Measurements from ENCODE around the gene BRD4. TPM values are rescaled to one million over a fixed set of nuclear protein-coding genes. Genes with fewer than 3 reads are reported as not detected.

BRD4 gene
- total RNA-seq, 1 experiment from 2014 or later: 19.1 TPM

DNA sequence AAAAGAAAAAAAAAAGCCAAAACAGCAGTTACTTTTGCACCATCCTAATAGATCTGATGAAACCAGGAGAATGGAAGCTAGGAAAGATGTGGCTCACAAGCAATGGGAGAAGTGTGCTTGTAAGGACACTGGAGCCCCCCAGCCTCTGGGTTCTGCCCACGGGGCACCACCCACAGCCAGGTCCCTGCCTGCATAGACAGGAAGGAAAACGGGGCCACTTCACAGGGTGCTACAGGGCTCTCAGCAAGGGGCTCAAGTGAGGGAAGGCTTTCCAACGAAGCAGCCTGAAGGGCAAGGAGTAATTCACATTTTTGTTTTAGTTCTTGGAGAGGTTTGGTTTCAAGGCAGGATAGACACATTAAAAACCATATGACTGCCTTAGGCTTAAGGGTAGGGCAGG, 42.7 kb downstream of the BRD4 start:
- DNase-seq (ENCODE audit: low spot score): no peak

- no peak for DNase-seq (ENCODE audit: low spot score)
These were observed 44.0 kb downstream of the BRD4 start for GRCh38 chr19:15288146-15288963.

GRCh38 chr19:15287496-15287895, 44.8 kb downstream of the BRD4 start:
- DNase-seq (ENCODE audit: low spot score): no peak

- no peak for DNase-seq (ENCODE audit: low spot score)
These were observed 45.5 kb downstream of the BRD4 start for GRCh38 chr19:15286688-15287365.

- DNase-seq (ENCODE audit: low spot score): no peak
These were observed 46.3 kb downstream of the BRD4 start for GRCh38 chr19:15285896-15286591.

DNA sequence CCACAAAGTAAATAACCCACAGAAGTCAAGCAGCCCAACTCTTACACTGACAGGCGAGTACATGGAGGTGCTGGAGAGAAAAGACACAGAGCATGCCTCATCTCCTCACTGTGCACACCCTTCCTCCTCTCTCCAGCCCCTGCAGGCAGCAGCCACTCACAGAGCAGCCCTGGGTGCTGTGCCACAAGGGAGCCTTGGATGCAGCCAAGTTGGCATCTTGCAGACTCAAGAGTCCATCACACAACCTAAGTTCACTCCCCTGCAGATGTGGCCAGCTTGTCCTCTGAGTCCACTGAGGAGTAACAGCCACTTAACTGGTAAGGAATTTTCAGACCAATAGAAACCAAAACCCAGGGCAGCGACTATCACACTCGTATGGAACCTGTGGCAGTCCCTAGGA, 47.4 kb downstream of the BRD4 start:
- no peak for DNase-seq (ENCODE audit: low spot score)

GRCh38 chr19:15284091-15284490, 48.2 kb downstream of the BRD4 start:
- no peak for DNase-seq (ENCODE audit: low spot score)

DNA sequence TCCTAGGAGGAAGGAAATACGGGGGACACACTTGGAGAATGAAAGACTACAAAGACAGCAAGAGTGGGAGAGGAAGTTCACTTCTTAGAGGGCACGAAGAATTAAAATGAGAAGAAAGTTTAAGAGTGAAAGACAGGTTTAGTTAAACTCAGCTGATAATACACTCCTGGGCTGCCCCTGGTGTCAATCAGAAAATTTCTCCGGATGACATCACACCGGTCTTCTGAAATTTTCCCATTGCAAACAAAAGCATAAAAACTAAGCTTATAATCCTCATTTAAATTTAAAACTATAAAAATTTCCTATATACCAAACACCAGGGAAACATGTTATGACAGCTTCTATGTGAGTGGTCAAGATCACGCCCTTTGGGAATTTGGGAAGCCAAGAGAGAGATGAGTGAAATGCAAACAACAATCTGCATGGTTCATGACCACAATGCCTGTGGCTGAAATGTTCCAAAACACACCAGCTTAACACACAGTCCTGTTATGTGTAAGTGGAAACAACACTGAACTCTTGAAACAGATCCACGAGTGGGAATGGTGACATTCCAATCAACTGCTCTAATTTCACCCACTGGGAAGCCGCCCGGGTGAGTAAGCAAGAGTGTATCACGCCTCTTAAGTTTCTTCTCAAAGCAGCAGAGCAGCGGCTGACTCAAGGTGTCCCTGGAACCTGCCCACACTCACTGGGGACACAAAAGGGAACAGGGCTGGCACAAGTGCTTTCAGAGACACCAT, 49.0 kb downstream of the BRD4 start:
- DNase-seq (ENCODE audit: low spot score): no peak

DNA sequence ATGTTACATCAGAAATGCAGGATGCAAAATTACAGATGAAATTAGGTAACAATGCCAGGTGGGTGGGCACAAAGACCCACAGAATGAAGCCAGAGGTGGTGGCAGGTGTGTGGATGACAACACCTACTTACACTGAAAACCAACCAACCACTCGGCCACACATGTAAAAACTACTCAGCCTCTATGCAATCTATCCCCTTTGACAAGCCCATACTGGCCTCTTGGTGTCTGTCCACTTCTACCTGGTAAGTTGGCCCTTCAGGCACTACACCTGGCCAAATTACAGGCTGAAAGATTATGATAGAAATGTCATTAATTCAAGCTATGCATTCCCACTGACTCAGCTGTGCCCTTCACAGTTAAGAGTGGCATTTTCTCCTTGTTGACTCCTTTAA, 50.0 kb downstream of the BRD4 start:
- no peak for DNase-seq (ENCODE audit: low spot score)

DNA sequence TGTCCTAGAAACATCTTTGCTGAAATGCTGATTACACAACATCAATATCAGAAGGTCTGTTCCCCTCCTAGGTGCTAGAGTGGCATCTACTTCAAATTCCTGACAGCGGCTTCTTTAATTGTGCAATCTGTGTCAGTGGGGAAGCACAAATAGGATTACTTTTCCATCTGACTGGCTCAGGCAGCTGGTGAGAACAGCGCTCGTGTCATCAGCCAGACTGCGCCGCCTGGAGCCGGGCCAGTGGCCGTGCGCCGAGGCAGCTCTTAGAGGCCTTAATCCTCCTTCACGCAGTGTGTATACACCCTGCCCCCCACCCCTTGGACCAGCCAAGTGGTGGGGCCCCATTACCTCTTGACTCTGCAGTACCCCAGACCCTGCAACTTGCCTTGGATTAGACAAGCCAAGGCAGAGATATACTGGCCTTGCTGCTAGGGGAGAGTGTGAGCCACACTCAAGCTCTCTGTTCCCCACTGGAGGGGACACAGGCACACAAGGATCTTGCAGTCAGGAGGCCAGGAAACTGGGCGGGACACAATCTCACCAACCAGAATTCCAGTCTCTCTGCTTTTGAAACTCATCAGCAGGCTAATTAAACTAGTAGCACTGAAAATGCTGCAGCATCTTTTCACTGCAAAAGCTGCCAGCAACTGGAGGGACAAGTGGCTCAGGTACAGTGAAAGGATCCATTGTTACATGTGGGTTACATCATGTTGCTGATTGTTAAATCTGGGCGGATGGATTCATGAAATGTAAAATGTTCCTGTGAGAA, 51.2 kb downstream of the BRD4 start:
- DNase-seq (ENCODE audit: low spot score): peak; percentile 71

GRCh38 chr19:15280048-15280725, 52.2 kb downstream of the BRD4 start:
- no peak for DNase-seq (ENCODE audit: low spot score)

DNA sequence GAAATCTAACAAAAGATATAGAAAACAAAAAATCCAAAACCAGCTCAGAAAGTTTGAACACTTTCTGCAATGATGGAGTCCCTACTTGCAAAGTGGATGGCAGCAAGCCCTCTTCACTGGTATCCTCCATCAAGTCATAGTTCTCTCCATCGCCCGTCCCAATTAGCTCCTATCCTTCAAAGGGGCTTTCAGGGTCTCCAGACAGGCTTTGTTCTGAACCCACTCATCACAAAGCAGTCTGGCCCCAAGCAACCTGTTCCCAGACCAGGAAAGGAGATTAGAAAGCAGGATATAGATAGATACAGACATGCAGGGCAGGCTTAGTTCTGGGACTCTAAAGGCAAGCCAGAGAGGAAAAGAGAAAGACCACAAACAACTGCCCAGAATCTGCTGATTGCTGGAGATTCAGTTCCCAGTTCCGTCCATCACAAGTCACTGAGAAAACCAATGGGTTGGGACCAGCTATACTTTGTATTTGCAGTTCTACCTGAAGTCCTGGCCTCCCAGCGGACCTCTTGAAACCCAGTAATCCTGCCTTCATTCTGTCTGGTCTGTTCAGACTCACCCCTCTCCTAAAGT, 52.9 kb downstream of the BRD4 start:
- no peak for DNase-seq (ENCODE audit: low spot score)

DNA sequence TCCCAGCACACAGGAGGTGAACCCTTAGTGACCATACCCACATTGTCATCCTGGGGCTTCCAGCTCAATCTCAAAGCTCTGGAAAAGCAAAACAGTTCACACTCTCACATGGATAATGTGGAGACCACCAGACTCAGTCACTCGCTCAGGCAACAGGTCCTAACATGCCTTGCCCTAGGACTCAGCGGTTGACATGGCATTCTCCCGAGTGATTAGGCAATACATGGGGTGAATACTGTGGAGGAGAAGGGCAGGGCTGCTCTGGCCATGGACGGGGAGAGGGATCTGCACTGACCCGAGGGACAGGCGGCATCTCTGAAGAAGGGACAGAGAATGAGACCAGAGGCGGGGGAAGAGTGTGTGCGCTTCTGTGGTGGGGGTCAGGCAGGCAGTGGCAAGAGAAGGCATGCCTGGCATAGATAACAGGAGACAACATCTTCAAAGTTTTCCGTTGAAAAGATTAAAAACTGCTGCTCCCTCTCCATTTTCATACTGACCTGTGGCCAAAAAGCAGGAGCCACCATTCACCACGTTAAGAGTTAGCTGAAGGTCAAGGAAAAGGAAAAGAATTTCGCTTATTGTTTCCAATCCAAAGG, 55.6 kb downstream of the BRD4 start:
- DNase-seq (ENCODE audit: low spot score): no peak

DNA sequence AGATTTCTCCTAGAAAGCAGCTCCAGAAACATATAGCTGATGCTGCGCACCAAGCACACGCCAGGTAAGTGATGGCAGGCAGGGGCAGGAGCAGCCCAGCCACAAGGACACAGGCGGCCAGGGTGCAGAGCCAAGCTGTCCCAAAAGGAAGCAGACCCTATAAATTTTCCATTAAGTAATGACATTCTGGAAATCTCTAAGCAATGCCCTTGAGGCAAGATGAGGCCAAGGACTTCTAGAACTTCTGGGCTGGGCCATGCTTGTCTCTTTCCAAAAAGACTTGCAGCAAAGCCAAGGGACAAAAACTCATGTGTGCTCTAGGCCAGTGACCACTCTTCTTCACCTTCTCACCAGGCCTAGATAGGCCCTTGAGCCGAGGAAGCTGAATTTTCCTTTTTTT, 57.9 kb downstream of the BRD4 start:
- DNase-seq (ENCODE audit: low spot score): no peak

DNA sequence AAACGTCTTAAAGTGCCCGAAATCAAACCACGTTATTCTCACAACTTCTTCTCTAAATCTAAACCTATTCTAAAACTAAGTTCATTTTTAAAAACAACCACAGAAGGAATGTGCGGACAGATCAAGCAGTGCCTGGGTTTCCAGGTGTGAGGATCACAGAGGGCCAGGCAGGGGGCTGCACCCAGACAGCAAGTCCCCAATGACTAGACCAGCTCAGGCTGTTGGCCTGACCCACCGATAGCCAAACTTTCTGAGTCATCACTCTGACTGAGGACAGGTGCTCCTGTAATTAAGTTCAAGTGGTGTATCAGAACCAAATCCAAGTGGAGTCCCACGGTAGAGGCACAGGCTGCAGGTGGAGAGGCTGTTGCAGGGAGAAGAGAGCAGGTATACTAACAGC, 62.5 kb downstream of the BRD4 start:
- no peak for DNase-seq (ENCODE audit: low spot score)

DNA sequence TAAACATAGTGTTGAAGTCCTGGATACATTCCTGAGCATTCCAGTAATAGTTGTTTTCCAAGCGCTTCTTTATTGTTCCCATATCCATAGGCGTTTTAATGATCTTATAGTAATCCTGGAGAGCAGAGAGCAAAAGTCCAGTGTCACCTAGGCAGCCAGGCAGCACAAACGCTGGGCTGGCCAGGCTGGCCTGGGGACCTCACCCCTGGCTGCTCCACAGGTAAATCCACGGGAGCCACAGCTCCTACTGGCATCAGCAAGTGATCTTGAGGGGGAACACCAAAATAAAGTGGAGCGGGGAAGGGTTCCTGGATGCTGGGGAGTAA, 63.4 kb downstream of the BRD4 start:
- DNase-seq (ENCODE audit: low spot score): no peak

- no peak for DNase-seq (ENCODE audit: low spot score)
These were observed 64.0 kb downstream of the BRD4 start for GRCh38 chr19:15268192-15268927.

GRCh38 chr19:15266683-15267082, 65.7 kb downstream of the BRD4 start:
- DNase-seq (ENCODE audit: low spot score): no peak

GRCh38 chr19:15265850-15266248, 66.5 kb downstream of the BRD4 start:
- DNase-seq (ENCODE audit: low spot score): peak; percentile 98
